Measurements from ENCODE around the gene GATAD2A. TPM values are rescaled to one million over a fixed set of nuclear protein-coding genes. Genes with fewer than 3 reads are reported as not detected.

Gene GATAD2A
- total and polyA plus RNA-seq, 9 of the 15 experiments (the other 6 are each of a cell fraction or from before 2014, with no cell fraction given) = 2.4 to 226 (median 44.2) TPM

- no peak for TF ChIP-seq LCOR (CRISPR knock-in tag; IDR thresholded peaks at IDR 0.05)
- no peak for TF ChIP-seq DDX20 (tag; IDR thresholded peaks at IDR 0.05; ENCODE audit: low read depth)
- no peak for TF ChIP-seq HMG20A (CRISPR knock-in tag; conservative IDR thresholded peaks at IDR 0.05)
- no peak for TF ChIP-seq ZFP91 (CRISPR knock-in tag; IDR thresholded peaks at IDR 0.05)
- TF ChIP-seq, protein P1, sequence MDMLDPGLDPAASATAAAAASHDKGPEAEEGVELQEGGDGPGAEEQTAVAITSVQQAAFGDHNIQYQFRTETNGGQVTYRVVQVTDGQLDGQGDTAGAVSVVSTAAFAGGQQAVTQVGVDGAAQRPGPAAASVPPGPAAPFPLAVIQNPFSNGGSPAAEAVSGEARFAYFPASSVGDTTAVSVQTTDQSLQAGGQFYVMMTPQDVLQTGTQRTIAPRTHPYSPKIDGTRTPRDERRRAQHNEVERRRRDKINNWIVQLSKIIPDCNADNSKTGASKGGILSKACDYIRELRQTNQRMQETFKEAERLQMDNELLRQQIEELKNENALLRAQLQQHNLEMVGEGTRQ (CRISPR knock-in tag; IDR thresholded peaks at IDR 0.05) = no peak
- TF ChIP-seq ZSCAN29 (IDR thresholded peaks at IDR 0.05) = no peak
- no peak for TF ChIP-seq ZFP36 (IDR thresholded peaks at IDR 0.05; ENCODE audit: low read depth, low read length, partially characterized antibody)
- no peak for TF ChIP-seq HLTF (IDR thresholded peaks at IDR 0.05)
- no peak for TF ChIP-seq ZNF699 (CRISPR knock-in tag; IDR thresholded peaks at IDR 0.05; ENCODE audit: insufficient replicate concordance)
- TF ChIP-seq GTF2E2 (tag; IDR thresholded peaks at IDR 0.05) = no peak
- TF ChIP-seq ZNF584 (CRISPR knock-in tag; IDR thresholded peaks at IDR 0.05; ENCODE audit: low read depth) = no peak
- no peak for TF ChIP-seq ZNF134 (CRISPR knock-in tag; conservative IDR thresholded peaks at IDR 0.05)
- TF ChIP-seq MEF2D (tag; conservative IDR thresholded peaks at IDR 0.05; ENCODE audit: low read depth) = no peak
- TF ChIP-seq SNRNP70 (optimal IDR thresholded peaks at IDR 0.05; ENCODE audit: low read depth, low read length) = no peak
- no peak for TF ChIP-seq ZNF232 (CRISPR knock-in tag; IDR thresholded peaks at IDR 0.05)
- peak; percentile 17; the same call in 1 of the 2 replicates for TF ChIP-seq POLR2A (conservative IDR thresholded peaks at IDR 0.05)
- no peak for TF ChIP-seq ZNF175 (CRISPR knock-in tag; IDR thresholded peaks at IDR 0.05; ENCODE audit: low read depth)
- TF ChIP-seq SIN3A (IDR thresholded peaks at IDR 0.05; ENCODE audit: borderline replicate concordance in 2 of 2, control insufficient read depth in 1 of 2, low read depth in 2 of 2, low read length in 2 of 2) = 0 out of 4 replicates have a peak, but pooled peaks have one; percentile 18 to 47
- no peak for TF ChIP-seq ZNF143 (CRISPR knock-in tag; IDR thresholded peaks at IDR 0.05)
- no peak for TF ChIP-seq THRA (IDR thresholded peaks at IDR 0.05)
- TF ChIP-seq, protein P2, sequence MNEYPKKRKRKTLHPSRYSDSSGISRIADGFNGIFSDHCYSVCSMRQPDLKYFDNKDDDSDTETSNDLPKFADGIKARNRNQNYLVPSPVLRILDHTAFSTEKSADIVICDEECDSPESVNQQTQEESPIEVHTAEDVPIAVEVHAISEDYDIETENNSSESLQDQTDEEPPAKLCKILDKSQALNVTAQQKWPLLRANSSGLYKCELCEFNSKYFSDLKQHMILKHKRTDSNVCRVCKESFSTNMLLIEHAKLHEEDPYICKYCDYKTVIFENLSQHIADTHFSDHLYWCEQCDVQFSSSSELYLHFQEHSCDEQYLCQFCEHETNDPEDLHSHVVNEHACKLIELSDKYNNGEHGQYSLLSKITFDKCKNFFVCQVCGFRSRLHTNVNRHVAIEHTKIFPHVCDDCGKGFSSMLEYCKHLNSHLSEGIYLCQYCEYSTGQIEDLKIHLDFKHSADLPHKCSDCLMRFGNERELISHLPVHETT (CRISPR knock-in tag; conservative IDR thresholded peaks at IDR 0.05 in 1 of 2, IDR thresholded peaks at IDR 0.05 in 1 of 2) = peak in 1 of 2 experiments; percentile 85; a peak in 2 of 4 replicates
- TF ChIP-seq PRPF4 (IDR thresholded peaks at IDR 0.05; ENCODE audit: insufficient read depth, low read depth, low read length, poor library complexity, severe bottlenecking) = no peak
- no peak for TF ChIP-seq TAF9B (IDR thresholded peaks at IDR 0.05; ENCODE audit: partially characterized antibody)
Observed at GRCh38 chr19:19385896-19386869, 19.3 kb upstream of the GATAD2A start (continued).
